Measurements from ENCODE around the gene ROR2. TPM values are rescaled to one million over a fixed set of nuclear protein-coding genes. Genes with fewer than 3 reads are reported as not detected.

Gene ROR2
- total RNA-seq, 4 donors from 2014 or later, result 0.19 to 1.7 (median 0.38) TPM

DNA sequence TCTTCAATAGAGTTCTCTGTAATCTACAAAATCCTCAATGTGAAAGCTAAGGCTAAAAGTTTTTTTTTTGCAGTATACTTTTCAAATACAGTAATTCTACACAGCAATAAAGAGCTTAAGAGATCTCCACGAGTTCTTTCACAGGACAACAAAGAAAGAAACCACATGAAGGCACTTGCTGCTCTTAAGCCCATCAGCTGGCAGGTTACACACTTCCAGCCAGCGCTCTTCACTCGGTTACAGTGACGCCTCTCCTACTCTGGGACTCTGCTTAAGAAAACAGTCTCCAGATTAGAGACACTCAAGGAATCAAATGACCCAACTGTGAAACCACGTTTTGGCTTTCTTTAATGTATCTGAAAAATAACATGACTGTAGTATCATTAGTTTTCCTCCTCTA, 85.0 kb downstream of the ROR2 start:
- TF ChIP-seq CTCF (IDR thresholded peaks at IDR 0.05; ENCODE audit: low read depth), result no peak

DNA sequence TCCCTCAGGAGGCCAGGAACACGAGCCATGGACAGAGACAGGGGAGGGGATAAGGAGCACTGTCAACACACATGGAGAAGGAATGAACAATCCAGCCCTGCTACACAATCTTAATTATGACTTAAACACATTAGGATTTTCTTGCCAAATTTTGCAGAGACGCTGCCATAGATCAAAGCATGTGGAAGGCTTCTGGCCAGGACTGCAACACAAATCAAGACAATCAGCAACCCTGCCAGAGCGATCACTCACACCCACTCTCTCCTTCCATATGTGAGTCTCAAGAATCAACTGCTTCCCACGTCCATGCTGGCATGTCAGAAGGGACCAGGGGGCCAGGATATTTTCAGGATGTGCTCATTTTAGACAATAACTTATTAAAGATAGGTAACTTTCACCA, 85.6 kb downstream of the ROR2 start:
- no peak for TF ChIP-seq CTCF (IDR thresholded peaks at IDR 0.05; ENCODE audit: low read depth)

DNA sequence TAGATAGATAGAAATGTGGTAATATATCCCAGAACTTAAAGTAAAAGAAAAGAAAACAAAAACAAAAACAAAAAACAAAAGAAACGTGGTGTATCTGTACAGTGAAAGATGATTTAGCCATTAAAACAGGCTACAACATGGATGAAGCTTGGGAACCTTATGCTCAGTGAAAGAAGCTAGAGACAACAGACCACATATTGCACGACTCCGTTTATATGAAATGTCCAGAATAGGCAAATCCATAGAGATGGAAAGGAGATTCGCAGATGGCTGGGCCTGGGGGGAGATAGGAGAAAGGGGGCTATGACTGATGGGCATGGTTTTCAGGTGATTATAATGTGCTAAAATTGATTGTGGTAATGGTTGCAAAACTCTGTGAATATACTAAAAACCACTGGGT, 86.6 kb downstream of the ROR2 start:
- TF ChIP-seq CTCF (IDR thresholded peaks at IDR 0.05; ENCODE audit: low read depth), result no peak

DNA sequence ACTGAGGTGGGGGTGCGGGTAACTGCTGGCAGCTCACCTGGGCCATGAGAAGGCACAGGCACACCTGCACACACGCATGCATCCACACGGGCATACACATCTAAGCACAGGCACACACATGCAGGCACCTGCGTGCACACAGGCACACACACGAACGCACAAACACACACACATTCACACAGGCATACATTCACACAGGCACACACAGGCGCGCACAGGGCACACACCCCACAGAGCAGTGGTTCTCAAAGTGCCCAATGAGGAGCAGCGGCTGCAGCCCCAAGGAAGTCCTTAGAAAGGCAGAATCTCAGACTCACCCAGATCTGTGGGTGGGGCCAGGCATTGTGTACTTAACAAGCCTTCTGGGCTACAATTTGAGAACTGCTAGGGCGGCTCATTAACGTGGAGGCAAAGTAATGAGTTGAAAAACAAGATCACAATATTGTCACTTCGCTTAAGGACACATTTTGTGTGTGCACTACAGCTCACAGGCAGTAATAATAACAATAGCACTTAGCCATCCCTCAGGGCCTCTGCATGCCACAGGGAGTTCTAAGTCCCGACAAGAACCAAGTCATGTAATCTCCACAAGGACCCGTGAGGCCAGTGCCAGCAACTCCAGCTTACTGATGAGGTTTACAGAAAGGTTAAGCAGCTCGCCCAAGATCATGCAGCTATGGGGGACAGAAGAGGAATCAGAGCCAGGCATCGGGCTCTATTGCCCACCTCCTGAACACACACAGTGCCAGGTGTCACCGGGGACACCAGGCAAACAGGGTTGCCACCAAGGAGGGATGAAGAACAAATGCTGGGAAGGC, 91.6 kb downstream of the ROR2 start:
- TF ChIP-seq CTCF (IDR thresholded peaks at IDR 0.05; ENCODE audit: low read depth), result no peak

- no peak for TF ChIP-seq CTCF (IDR thresholded peaks at IDR 0.05; ENCODE audit: low read depth)
Observed at GRCh38 chr9:91857291-91858212, 92.5 kb downstream of the ROR2 start.

GRCh38 chr9:91856419-91856818, 93.6 kb downstream of the ROR2 start:
- no peak for TF ChIP-seq CTCF (IDR thresholded peaks at IDR 0.05; ENCODE audit: low read depth)

GRCh38 chr9:91855196-91855595, 94.8 kb downstream of the ROR2 start:
- no peak for TF ChIP-seq CTCF (IDR thresholded peaks at IDR 0.05; ENCODE audit: low read depth)
